H7 (cell line): ENCODE results near the gene ELAVL3. TPM values are rescaled to one million over a fixed set of nuclear protein-coding genes. Genes with fewer than 3 reads are reported as not detected.
"Not testable (repeated sequence)": the region's sequence is repeated elsewhere in the genome, so short reads cannot be mapped to it uniquely, and the experiment has no call there.

ENCODE experiments used
- DNase-seq: peaks from one replicate; pipeline ENCODE4 v3.0.0; 2012
- H3K27me3 ChIP-seq: 2 replicates; pipeline ENCODE4 v1.6.0; 2011; ENCODE audit warnings: mild to moderate bottlenecking, low read length; ENCODE audit not compliant: control insufficient read depth, insufficient read depth
- H3K36me3 ChIP-seq: replicated peaks from 2 replicates; pipeline ENCODE4 v1.5.1; 2011; ENCODE audit warnings: low read length; ENCODE audit not compliant: control insufficient read depth, insufficient read depth
- H3K4me3 ChIP-seq: 2 replicates; pipeline ENCODE4 v1.5.1; 2011; ENCODE audit warnings: low read depth, mild to moderate bottlenecking, control low read depth, low read length, moderate library complexity; ENCODE audit not compliant: insufficient read depth
- total RNA-seq: library from RNA; depleted of rRNA; stranded (reverse); fragments of >200 nt; shearing (Covaris generic); gene quantifications from 2 replicates; pipeline ENCODE4 v1.2.3, GENCODE V29; 2014

The ELAVL3 gene
- total RNA-seq, 1 experiment from 2014 or later: 0.17 TPM

DNA sequence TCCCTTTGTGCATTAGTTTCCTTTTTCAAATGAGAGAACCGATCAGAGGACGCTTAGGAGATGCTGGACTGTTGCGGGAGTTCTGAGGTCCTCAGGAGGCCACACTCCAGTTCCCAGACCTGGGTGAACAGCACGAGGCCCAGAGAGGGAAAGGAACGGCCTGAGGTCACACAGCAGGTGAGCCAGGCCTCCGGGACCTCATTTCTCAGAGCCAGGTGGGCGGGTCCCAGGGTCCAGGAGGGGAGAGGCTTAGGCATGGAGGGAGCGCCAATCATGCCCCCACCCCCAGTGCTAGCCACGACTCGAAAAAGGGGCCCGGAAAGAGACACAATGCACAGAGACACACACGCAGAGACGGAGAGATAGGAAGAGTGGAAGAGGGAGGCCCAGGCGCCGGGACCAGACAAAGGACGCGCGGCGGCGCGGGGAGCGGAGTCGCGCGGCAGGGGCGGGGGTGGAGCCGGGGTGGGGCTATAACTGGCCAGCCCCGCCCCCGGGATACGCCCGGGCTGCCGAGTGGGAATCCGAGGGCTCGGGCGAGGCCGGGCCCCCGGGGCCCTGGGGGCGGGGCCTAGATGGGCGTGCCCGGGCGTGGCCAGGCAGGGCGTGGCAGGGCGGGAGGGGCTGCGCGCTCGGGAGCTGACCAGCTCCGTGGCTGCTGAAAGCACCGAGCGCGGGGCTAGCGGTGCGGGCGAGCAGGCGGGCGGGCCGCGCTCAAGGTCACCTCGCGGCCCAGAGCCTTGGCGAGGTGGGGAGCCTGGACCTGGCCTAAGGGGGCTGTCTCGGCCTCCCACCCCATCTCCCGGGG lies 1.6 kb downstream of the ELAVL3 start:
- Histone ChIP-seq H3K27me3 (peaks cover 37% of the 10 kb centered on the region), H3K36me3 (no peaks in the 10 kb centered on the region), H3K4me3 (peak overlapping the region; percentile 29)
- peak; percentile 100 for DNase-seq

DNA sequence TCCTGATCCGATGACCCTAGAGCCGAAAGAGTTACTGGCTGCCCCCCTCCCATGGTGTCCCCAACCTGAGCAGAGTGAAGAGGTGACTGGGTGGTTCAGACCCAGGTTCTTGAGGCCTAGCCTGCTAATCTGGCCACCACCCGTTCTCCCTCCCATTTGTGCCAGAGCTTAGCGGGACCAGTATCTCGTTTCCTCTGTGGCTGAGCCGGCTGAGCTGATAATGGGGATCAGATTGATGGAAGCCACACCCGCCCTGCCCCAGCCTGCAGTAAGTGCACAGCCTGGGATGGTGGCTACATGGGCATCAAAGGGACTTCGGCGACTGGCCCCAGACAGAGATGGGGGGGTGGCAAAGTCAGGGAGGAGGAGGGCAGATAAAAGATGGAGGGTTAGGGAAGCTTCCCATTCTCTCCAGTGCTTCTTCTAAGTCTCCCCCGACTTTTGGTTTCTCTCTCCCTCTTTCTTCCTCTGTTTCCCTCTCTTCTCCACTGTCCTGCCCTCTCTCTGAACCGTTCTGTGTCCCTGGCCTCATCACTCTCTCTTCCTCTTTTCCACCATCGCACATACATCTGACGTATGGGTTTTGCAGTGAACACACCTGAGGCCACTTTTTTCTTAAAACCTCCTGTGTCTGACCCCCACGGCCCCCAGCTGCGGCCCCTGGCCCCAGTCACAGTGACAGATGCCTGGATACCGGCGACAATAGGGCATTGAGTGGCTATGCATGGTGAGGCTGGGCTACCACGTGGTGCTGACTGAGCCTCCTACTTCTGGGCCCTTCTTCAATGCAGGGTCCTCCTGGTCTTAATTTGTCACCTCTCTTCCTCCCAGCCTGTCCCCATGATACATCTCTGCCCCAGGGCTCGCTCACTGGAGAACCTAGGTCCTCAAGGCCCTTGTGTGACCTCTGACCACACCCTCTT lies 2.4 kb downstream of the ELAVL3 start:
- Histone ChIP-seq H3K4me3 (no peak overlapping the region), H3K36me3 (no peaks in the 10 kb centered on the region), H3K27me3 (peaks cover 37% of the 10 kb centered on the region)
- DNase-seq: peak; percentile 35

DNA sequence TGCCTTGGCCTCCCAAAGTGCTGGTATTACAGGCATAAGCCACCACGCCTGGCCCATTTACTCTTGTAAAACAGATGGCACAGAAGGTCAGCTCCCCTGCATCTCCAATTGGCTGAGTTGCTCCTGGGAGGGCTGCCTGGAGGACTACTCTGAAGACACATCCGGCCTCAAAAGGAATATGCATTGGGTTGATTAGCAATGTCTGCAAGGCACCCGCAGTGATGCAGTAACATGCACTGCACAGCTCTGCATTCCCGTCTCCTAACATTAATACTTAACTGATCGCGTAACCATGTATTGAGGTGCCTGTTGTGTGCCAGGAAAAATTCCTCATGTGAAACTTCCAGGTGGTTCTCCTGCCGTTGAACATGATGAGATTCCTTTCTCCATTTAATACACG lies 5.0 kb downstream of the ELAVL3 start:
- Histone ChIP-seq H3K4me3 (no peak overlapping the region), H3K27me3 (peaks cover 21% of the 10 kb centered on the region), H3K36me3 (no peaks in the 10 kb centered on the region)
- DNase-seq: no peak

DNA sequence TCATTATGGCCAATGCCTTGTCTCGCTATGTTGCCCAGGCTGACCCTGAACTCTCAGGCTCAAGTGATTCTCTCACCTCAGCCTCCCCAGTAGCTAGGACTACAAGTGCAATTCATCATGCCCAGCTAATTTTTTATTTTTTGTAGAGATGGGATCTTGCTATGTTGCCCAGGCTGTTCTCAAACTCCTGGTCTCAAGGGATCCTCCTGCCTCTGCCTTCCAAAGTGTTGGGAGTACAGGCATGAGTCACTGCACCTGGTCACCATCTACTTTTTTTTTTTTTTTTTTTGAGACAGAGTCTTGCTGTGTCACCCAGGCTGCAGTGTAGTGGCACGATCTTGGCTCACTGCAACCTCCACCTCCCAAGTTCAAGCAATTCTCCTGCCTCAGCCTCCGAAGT lies 5.5 kb downstream of the ELAVL3 start:
- peaks cover 16% of the 10 kb centered on the region for H3K27me3 ChIP-seq
- DNase-seq, H3K36me3 ChIP-seq, H3K4me3 ChIP-seq: not testable (repeated sequence)

- peaks cover 4% of the 10 kb centered on the region; the same call in 1 of the 2 replicates for H3K27me3 ChIP-seq
- H3K4me3 ChIP-seq: no peak overlapping the region
- no peaks in the 10 kb centered on the region for H3K36me3 ChIP-seq
- no peak for DNase-seq
Observed at GRCh38 chr19:11473725-11474124, 7.1 kb downstream of the ELAVL3 start.

- not testable (repeated sequence) for H3K36me3 ChIP-seq, DNase-seq, H3K4me3 ChIP-seq, H3K27me3 ChIP-seq
Observed at GRCh38 chr19:11468266-11468845, 12.5 kb downstream of the ELAVL3 start.

GRCh38 chr19:11465600-11465999 lies 15.2 kb downstream of the ELAVL3 start:
- no peak overlapping the region for H3K4me3 ChIP-seq
- no peaks in the 10 kb centered on the region for H3K27me3 ChIP-seq
- DNase-seq: peak; percentile 82
- no peaks in the 10 kb centered on the region for H3K36me3 ChIP-seq

GRCh38 chr19:11464333-11465265 lies 16.2 kb downstream of the ELAVL3 start:
- Histone ChIP-seq H3K27me3 (no peaks in the 10 kb centered on the region), H3K36me3 (no peaks in the 10 kb centered on the region), H3K4me3 (no peak overlapping the region)
- DNase-seq: no peak

DNA sequence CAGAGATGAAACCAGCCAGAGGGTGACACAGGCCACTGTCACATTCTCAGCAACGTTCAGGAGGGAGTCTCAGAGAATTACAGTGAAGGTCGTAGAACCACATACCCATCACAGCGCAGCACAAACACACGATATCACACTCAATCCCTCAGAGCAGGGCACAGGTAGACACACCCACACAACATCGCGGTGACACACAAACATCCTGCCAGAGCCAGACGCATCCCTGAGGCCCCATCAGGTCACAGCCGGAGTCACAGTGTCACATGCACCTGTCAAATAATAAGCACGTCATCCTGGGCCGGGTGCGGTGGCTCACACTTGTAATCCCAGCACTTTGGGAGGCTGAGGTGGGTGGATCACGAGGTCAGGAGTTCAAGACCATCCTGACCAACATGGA lies 17.5 kb downstream of the ELAVL3 start:
- Histone ChIP-seq H3K36me3 (no peaks in the 10 kb centered on the region), H3K4me3 (no peak overlapping the region), H3K27me3 (no peaks in the 10 kb centered on the region)
- DNase-seq: peak; percentile 28

GRCh38 chr19:11461453-11461852 lies 19.4 kb downstream of the ELAVL3 start:
- H3K27me3 ChIP-seq: no peaks in the 10 kb centered on the region
- no peak overlapping the region for H3K4me3 ChIP-seq
- no peak for DNase-seq
- no peaks in the 10 kb centered on the region for H3K36me3 ChIP-seq

- H3K4me3 ChIP-seq: no peak overlapping the region
- no peaks in the 10 kb centered on the region for H3K27me3 ChIP-seq
- peak; percentile 81 for DNase-seq
- H3K36me3 ChIP-seq: no peaks in the 10 kb centered on the region
Observed at GRCh38 chr19:11460207-11460606, 20.6 kb downstream of the ELAVL3 start.

- not testable (repeated sequence) for DNase-seq, H3K36me3 ChIP-seq, H3K4me3 ChIP-seq, H3K27me3 ChIP-seq
Observed at GRCh38 chr19:11458912-11459311, 21.9 kb downstream of the ELAVL3 start.

DNA sequence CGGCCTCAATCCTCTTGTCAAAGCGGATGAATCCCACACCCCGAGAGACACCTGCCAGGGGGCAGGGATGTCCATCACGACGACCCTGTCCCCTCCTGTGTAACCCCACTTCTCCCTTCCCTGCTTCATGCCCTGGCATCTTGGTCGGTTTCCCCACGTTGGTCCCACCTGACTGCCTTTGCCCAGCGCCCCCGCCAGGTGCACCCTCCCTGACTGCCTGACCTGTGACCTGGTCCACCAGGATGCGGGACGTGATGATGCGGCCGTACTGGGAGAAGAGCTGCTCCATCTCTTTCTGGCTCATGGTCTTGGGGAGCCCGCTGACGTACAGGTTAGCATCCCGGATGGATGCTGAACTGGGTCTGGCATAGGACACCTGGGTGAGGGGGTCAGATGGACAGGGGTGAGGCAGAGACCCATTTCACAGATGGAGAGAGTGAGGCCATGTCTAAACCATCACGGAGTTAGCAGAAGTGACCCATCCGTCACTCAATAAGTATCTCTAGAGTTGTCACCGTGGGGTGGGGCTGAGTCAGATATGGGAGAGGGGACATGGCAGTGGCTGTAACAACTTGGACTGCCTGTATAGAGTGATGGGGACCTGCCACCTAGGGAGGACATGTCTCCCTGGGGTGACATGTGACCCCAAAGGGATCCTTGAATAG lies 22.5 kb downstream of the ELAVL3 start:
- H3K36me3 ChIP-seq: no peaks in the 10 kb centered on the region
- DNase-seq: peak; percentile 31
- H3K4me3 ChIP-seq: no peak overlapping the region
- H3K27me3 ChIP-seq: no peaks in the 10 kb centered on the region
